ENCODE results near the gene DHTKD1.
"Not testable (repeated sequence)": the region's sequence is repeated elsewhere in the genome, so short reads cannot be mapped to it uniquely, and the experiment has no call there.

The DHTKD1 gene

DNA sequence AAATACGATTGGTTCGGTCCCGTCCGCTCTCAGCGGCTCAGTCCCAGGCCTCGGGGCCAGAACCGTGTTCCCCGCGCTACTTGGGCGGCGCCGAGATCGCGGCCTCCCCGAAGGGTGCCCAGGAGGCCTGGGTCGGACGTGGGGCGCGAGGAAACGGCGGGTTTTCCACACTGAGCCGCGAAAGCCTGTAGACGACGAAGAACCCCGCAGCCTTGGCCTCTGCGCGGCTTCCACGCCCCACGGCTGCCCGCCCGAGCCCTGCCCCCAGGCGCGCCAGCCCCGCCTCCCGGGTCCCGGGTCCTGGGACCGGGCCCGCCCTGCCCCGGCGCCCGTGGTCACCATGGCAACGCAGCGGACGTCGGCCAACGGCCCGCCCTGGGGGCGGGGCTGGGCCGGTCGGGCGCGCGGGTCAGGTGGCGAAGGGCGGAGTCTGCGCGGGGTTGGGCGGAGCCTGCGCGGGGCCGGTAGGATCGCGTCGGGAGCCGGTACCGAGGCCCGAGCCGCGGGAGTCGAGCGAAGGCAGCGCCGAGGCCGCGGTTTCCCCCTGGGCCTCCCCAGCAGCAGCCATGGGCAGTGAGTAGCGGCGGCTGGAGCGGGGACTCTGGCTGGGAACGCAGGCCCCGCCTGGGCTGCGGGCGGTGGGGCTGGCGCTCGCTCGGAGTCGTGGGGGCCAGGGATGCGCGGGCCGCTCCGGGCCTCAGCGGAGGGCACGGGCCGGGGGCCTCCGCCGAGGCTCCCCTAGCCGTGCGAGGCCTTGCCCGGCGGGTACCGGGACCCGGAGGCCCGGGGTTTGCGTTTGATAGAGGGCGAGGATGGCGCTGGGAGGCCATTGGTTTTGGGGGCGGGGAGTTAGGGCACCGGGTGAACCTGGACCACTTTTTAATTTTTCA lies 60.7 kb downstream of the DHTKD1 start, which contains the start of gene SEC61A2:
Gene SEC61A2, plus strand, starts transcription at position 456 of the 890 bp plus-strand sequence. Its CDS starts 111 bp downstream, at position 567.
- in situ Hi-C loops (cut with MboI; ENCODE audit: low pct_unique_long_range_greater_than_20kb, low sequenced_read_pairs), result no loop called here
- peak; percentile 87 for DNase-seq

GRCh38 chr10:12130237-12130872 lies 61.6 kb downstream of the DHTKD1 start:
- in situ Hi-C loops (cut with MboI; ENCODE audit: low pct_unique_long_range_greater_than_20kb, low sequenced_read_pairs), result no loop called here
- DNase-seq, result peak; percentile 85

DNA sequence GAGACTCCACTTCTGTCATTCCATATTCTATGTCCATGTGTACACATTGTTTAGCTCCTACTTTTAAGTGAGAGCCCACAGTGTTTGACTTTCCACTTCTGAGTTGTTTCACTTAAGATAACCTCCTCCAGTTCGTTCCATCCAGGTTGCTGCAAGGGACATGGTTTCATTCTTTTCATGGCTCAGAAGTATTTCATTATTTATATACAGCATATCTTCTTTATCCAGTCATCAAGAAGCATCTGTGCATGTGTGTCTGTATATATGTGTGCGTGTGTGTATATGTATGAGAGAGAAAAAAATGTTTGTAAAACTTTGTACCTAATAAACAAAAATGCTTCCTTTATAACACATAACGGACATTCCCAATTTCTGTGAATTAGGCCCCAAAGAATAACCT lies 66.9 kb downstream of the DHTKD1 start:
- DNase-seq, result no peak
- in situ Hi-C loops (cut with MboI; ENCODE audit: low pct_unique_long_range_greater_than_20kb, low sequenced_read_pairs), result no loop called here

- in situ Hi-C loops (cut with MboI; ENCODE audit: low pct_unique_long_range_greater_than_20kb, low sequenced_read_pairs), result no loop called here
- no peak for DNase-seq
Measured at GRCh38 chr10:12140038-12140437, 71.3 kb downstream of the DHTKD1 start.

DNA sequence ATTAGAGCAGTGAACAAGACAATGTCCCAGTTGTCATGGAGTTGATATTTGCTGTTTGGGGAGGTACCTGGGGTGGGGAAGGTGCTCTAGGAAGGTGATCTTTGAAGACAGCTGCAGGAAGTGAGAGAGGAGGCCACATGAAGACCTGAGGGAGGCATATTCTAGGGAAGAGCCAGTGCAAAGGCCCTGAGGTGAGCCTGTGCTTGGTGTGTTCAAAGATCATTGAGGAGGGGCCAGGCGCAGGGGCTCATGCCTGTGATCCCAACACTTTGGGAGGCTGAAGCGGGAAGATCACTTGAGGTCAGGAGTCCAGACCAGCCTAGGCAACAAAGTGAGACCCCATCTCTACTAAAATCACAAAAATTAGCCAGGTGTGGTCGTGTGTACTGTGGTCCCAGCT lies 75.8 kb downstream of the DHTKD1 start:
- in situ Hi-C loops (cut with MboI; ENCODE audit: low pct_unique_long_range_greater_than_20kb, low sequenced_read_pairs), result no loop called here
- no peak for DNase-seq

GRCh38 chr10:12150163-12150562 lies 81.4 kb downstream of the DHTKD1 start:
- in situ Hi-C loops (cut with MboI; ENCODE audit: low pct_unique_long_range_greater_than_20kb, low sequenced_read_pairs), result no loop called here
- no peak for DNase-seq

GRCh38 chr10:12154516-12154915 lies 85.8 kb downstream of the DHTKD1 start:
- DNase-seq, result no peak
- in situ Hi-C loops (cut with MboI; ENCODE audit: low pct_unique_long_range_greater_than_20kb, low sequenced_read_pairs), result no loop called here

DNA sequence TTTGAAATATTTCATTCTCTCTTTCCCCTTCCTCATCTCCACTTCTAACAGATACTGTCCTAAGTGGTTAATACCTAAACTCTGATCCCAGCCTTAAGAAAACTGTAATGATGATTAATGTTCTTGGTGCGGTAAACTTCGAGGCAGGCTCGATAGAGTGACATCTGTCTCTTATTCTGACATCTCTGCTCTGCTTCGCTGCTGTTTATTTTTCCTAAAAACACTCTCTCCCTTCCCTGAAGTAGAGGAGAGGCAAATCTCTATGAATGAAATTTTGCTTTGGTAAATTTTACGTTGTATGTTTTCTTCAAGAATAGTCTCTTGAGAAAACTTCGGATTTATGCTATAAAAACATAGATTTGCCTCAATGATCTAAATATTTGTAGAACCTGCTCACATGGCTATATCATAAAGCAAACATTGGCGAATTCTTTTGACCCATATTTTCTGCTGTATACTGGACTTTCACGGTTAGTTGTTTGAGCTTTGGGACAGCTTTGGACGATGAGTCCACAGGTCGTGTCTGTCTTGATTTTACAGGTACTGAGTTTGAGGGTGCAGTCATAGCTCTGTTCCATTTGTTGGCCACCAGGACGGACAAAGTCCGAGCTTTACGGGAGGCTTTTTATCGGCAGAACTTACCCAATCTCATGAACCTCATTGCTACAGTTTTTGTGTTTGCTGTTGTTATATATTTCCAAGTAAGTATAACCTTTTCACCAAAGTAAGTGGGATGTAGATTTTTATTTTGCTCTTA lies 87.8 kb downstream of the DHTKD1 start:
- no peak for DNase-seq
- in situ Hi-C loops (cut with MboI; ENCODE audit: low pct_unique_long_range_greater_than_20kb, low sequenced_read_pairs), result no loop called here

DNA sequence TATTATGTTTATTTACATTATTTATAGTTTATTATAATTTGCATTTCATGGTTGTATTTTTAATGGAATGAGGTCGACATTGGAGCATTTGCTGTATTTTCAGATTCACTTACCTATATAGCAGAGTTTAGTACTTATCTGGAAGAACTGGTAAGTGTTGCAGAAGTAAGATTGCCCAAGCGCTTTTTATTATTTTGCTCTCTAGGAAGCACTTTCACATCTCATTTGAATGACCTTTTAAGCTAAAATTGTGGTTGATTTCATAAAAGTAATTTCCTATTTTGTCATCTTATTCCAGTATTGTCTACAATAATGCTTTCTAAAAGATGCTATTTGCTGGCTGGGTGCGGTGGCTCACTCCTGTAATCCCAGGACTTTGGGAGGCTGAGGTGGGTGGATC lies 89.4 kb downstream of the DHTKD1 start:
- in situ Hi-C loops (cut with MboI; ENCODE audit: low pct_unique_long_range_greater_than_20kb, low sequenced_read_pairs), result no loop called here
- no peak for DNase-seq

DNA sequence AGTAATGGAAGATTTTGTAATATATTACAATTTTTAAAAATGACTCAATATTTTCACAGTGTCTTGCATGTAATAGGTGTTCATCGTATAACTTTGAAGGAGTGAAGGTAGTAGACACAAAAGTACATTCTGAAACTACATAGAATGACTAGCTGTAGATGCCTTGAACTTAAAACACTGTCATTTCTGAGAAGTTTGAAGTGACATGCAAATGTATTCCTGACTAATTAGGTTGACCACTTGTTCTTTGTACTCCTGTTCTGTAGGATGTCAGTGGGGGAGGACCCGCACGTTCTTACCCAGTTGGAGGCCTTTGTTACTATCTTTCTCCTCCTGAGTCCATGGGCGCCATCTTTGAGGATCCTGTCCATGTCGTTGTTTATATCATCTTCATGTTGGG lies 91.9 kb downstream of the DHTKD1 start:
- no peak for DNase-seq
- in situ Hi-C loops (cut with MboI; ENCODE audit: low pct_unique_long_range_greater_than_20kb, low sequenced_read_pairs), result no loop called here

DNA sequence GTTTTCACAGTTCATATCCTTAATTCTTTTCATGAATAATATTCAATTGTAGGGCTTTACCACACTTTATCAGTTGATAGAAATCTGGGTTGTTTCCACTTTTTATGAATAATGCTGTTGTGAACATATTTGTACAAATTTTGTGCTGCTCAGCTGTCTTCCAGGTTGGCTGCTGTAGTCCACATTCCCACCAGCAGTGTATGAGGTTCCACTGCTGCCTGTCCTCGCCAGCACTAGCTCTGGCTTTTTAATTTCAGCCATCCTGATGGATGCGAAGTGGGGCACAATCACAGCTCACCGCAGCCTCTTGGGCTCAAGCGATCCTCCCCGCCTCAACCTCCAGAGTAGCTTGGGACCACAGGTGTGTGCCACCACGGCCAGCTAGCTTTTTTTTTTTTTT lies 94.2 kb downstream of the DHTKD1 start:
- in situ Hi-C loops (cut with MboI; ENCODE audit: low pct_unique_long_range_greater_than_20kb, low sequenced_read_pairs), result no loop called here
- DNase-seq, result no peak

GRCh38 chr10:12164085-12164484 lies 95.3 kb downstream of the DHTKD1 start:
- in situ Hi-C loops (cut with MboI; ENCODE audit: low pct_unique_long_range_greater_than_20kb, low sequenced_read_pairs), result no loop called here
- no peak for DNase-seq

DNA sequence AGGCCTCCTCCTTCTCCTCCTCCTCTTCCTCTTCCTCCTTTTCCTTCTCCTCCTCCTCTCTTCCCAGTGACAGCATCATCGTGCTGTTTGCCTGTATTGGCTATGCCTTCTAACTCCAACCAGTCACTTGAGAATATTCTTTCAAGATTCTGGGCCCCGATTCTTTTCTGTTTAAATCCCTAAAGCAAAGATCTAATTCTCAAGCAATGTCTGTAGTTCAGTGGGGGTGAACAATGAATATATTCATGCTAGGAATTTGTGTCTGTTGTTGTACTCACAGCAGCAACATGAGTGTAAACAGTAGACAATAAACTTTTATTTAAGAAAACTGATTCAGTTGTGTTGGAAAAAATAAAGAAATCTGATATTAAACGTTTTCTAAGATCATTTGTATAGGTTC lies 96.3 kb downstream of the DHTKD1 start:
- DNase-seq, result no peak
- in situ Hi-C loops (cut with MboI; ENCODE audit: low pct_unique_long_range_greater_than_20kb, low sequenced_read_pairs), result no loop called here

DNA sequence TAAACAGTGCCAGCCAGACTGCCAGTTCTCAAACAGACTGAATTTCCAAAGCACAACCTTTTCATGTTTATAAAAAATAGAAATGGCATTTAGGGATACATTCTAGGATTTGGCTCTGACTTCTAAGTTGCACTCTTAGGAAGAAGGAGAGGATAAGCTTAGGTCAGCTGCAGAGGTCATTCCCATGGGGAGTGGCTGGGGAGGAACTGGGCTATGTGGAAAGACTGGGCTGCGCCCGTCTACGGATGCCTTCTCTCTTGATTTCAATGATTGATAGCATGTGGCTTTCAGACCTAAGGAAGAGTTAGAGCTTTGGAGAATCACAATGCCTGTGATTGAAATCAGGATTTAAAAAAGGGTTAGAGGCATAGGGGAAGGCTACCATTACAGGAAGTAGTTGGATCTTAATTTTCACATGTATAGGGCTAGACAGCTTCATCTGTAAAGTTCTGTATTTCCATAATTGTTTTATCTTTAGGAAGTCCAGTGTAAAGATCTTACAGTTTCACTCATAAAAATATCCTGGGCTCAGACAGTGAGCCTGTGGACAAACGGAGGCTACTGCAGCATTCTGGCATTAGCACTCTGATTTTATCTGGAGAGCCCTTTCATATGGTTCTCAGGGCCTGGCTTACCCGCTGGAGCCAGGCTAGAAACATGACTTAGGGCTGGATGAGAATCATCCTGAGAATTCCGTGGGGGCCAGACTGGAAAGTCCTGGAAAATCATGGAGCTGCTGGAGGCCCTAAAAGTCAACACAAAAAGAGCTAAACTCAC lies 97.4 kb downstream of the DHTKD1 start:
- in situ Hi-C loops (cut with MboI; ENCODE audit: low pct_unique_long_range_greater_than_20kb, low sequenced_read_pairs), result no loop called here
- no peak for DNase-seq

DNA sequence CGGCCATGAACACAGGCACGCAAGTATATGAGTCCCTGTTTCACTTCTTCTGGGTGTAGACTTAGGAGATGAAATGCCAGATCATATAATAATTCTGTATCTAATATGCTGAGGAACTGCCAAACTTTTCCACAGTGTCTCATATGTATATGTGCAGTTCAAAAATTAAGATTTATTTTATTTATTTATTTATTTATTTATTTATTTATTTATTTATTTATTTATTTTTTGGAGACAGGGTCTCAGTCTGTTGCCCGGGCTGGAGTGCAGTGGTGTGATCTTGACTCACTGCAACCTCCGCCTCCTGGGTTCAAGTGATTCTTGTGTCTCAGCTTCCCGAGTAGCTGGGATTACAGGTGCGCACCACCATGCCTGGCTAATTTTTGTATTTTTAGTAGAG lies 102.8 kb downstream of the DHTKD1 start:
- DNase-seq; in situ Hi-C loops (cut with MboI; ENCODE audit: low pct_unique_long_range_greater_than_20kb, low sequenced_read_pairs): not testable (repeated sequence)
